H9 (cell line): ENCODE data around the gene ATP2B2. TPM values are rescaled to one million over a fixed set of nuclear protein-coding genes. Genes with fewer than 3 reads are reported as not detected.

Experiments
- DNase-seq: peaks from one replicate; pipeline ENCODE4 v3.0.0-alpha.2; 2017
- H2AFZ ChIP-seq: one replicate; pipeline ENCODE4 v1.6.1; 2013; ENCODE audit warnings: mild to moderate bottlenecking, low read length, control low read depth, moderate library complexity
- H2AK5ac ChIP-seq: 2 replicates; pipeline ENCODE4 v1.6.1; 2013; ENCODE audit warnings: low read length, control low read depth, mixed read lengths; ENCODE audit not compliant: insufficient read length
- H2BK120ac ChIP-seq: one replicate; pipeline ENCODE4 v1.6.1; 2013; ENCODE audit warnings: low read depth, mild to moderate bottlenecking, low read length, control low read depth, inconsistent platforms; ENCODE audit not compliant: poor library complexity, severe bottlenecking
- H2BK12ac ChIP-seq: 2 replicates; pipeline ENCODE4 v1.6.1; 2013; ENCODE audit warnings: low read length, control low read depth, mixed read lengths, low read depth; ENCODE audit not compliant: insufficient read length
- H2BK15ac ChIP-seq: 2 replicates; pipeline ENCODE4 v1.6.1; 2013; ENCODE audit warnings: low read depth, low read length, control low read depth
- H2BK20ac ChIP-seq: one replicate; pipeline ENCODE4 v1.6.1; 2013; ENCODE audit warnings: low read depth, mild to moderate bottlenecking, low read length, control low read depth, inconsistent platforms; ENCODE audit not compliant: poor library complexity, severe bottlenecking
- H2BK5ac ChIP-seq: 2 replicates; pipeline ENCODE4 v1.6.1; 2013; ENCODE audit warnings: low read length, control low read depth, mixed read lengths; ENCODE audit not compliant: insufficient read length
- H3K14ac ChIP-seq: 2 replicates; pipeline ENCODE4 v1.6.1; 2013; ENCODE audit warnings: low read length, control low read depth; ENCODE audit not compliant: insufficient read depth
- H3K18ac ChIP-seq: 2 replicates; pipeline ENCODE4 v1.6.1; 2013; ENCODE audit warnings: low read depth, mild to moderate bottlenecking, mixed read lengths, low read length, control low read depth; ENCODE audit not compliant: insufficient read length
- H3K23ac ChIP-seq: 2 replicates; pipeline ENCODE4 v1.6.1; 2013; ENCODE audit warnings: low read length, control low read depth, mixed read lengths, low read depth; ENCODE audit not compliant: insufficient read length
- H3K23me2 ChIP-seq: 2 replicates; pipeline ENCODE4 v1.6.1; 2013; ENCODE audit warnings: low read depth, mild to moderate bottlenecking, mixed read lengths, low read length, control low read depth; ENCODE audit not compliant: insufficient read length, poor library complexity, severe bottlenecking
- H3K27ac ChIP-seq: 2 replicates; pipeline ENCODE4 v1.5.1; 2013; ENCODE audit warnings: low read length, control low read depth, mixed read lengths, low read depth; ENCODE audit not compliant: insufficient read length
- H3K27me3 ChIP-seq: 2 replicates; pipeline ENCODE4 v1.6.1; 2013; ENCODE audit warnings: low read length, control low read depth, inconsistent platforms; ENCODE audit not compliant: insufficient read depth
- H3K4ac ChIP-seq: 2 replicates; pipeline ENCODE4 v1.6.1; 2013; ENCODE audit warnings: low read depth, mild to moderate bottlenecking, control low read depth, inconsistent platforms, low read length, moderate library complexity
- H3K4me1 ChIP-seq: 2 replicates; pipeline ENCODE4 v1.6.1; 2013; ENCODE audit warnings: low read length, control low read depth, inconsistent platforms; ENCODE audit not compliant: insufficient read depth
- H3K4me2 ChIP-seq: 2 replicates; pipeline ENCODE4 v1.6.1; 2013; ENCODE audit warnings: low read length, control low read depth, mixed read lengths; ENCODE audit not compliant: insufficient read length, insufficient read depth
- H3K56ac ChIP-seq: 2 replicates; pipeline ENCODE4 v1.6.1; 2013; ENCODE audit warnings: low read depth, mild to moderate bottlenecking, mixed read lengths, low read length, control low read depth; ENCODE audit not compliant: insufficient read length
- H3K79me1 ChIP-seq: 2 replicates; pipeline ENCODE4 v1.6.1; 2013; ENCODE audit warnings: low read depth, mild to moderate bottlenecking, moderate library complexity, low read length, control low read depth, inconsistent platforms; ENCODE audit not compliant: insufficient read depth, poor library complexity, severe bottlenecking
- H3K79me2 ChIP-seq: 2 replicates; pipeline ENCODE4 v1.6.1; 2013; ENCODE audit warnings: low read length, control low read depth, inconsistent platforms; ENCODE audit not compliant: insufficient read depth
- H3K9ac ChIP-seq: 2 replicates; pipeline ENCODE4 v1.6.1; 2013; ENCODE audit warnings: low read length, control low read depth, mixed read lengths; ENCODE audit not compliant: insufficient read length; ENCODE audit errors: extremely low read depth
- H3K9me3 ChIP-seq: one replicate; pipeline ENCODE4 v1.6.1; 2013; ENCODE audit warnings: low read depth, low read length, inconsistent platforms; ENCODE audit not compliant: control insufficient read depth
- H3T11ph ChIP-seq: one replicate; pipeline ENCODE4 v1.6.1; 2013; ENCODE audit warnings: mild to moderate bottlenecking, low read length, control low read depth, inconsistent platforms
- H4K20me1 ChIP-seq: one replicate; pipeline ENCODE4 v1.6.1; 2013; ENCODE audit not compliant: control insufficient read depth, insufficient read length, insufficient read depth
- H4K5ac ChIP-seq: 2 replicates; pipeline ENCODE4 v1.6.1; 2013; ENCODE audit warnings: low read depth, mild to moderate bottlenecking, mixed read lengths, low read length, control low read depth; ENCODE audit not compliant: insufficient read length
- H4K8ac ChIP-seq: replicated peaks from 2 replicates; pipeline ENCODE4 v1.6.1; 2013; ENCODE audit warnings: low read length, control low read depth, mixed read lengths, low read depth; ENCODE audit not compliant: insufficient read length
- H4K91ac ChIP-seq: 2 replicates; pipeline ENCODE4 v1.6.1; 2013; ENCODE audit warnings: low read depth, mild to moderate bottlenecking, moderate library complexity, mixed read lengths, low read length, control low read depth; ENCODE audit not compliant: insufficient read length
- H3K27ac Mint-ChIP-seq, 3 experiments: 2 replicates in 2 of 3; 3 replicates in 1 of 3; pipeline ENCODE4 v1.8.0; 2020 to 2021; ENCODE audit warnings: mixed read lengths in 3 of 3, mild to moderate bottlenecking in 1 of 3, moderate library complexity in 1 of 3
- H3K27me3 Mint-ChIP-seq: 2 replicates; pipeline ENCODE4 v1.8.0; 2021; ENCODE audit warnings: low read depth, mild to moderate bottlenecking, moderate library complexity, mixed read lengths
- H3K36me3 Mint-ChIP-seq, 3 experiments: 2 replicates in 2 of 3; 3 replicates in 1 of 3; pipeline ENCODE4 v1.8.0; 2020 to 2021; ENCODE audit warnings: low read depth in 3 of 3, mixed read lengths in 3 of 3; ENCODE audit not compliant: insufficient read depth in 1 of 3
- H3K4me1 Mint-ChIP-seq, 2 experiments: 2 replicates each; pipeline ENCODE4 v1.8.0; 2020; ENCODE audit warnings: mixed read lengths in 2 of 2
- H3K4me3 Mint-ChIP-seq, 2 experiments: 2 replicates in 1 of 2; 3 replicates in 1 of 2; pipeline ENCODE4 v1.8.0; 2020 to 2021; ENCODE audit warnings: mild to moderate bottlenecking in 2 of 2, mixed read lengths in 2 of 2, moderate library complexity in 1 of 2
- H3K9me3 Mint-ChIP-seq, 2 experiments: 2 replicates in 1 of 2; 3 replicates in 1 of 2; pipeline ENCODE4 v1.8.0; 2020; ENCODE audit warnings: mild to moderate bottlenecking in 2 of 2, mixed read lengths in 2 of 2, moderate library complexity in 1 of 2
- CTCF ChIP-seq: fragments of 200-600 bp; sonication (generic); conservative IDR thresholded peaks from 3 replicates; pipeline ENCODE4 v1.8.0; 2021; ENCODE audit warnings: antibody characterized with exemption, mild to moderate bottlenecking
- WGBS: extraction: QIAGEN DNeasy Blood & Tissue Kit; methylation state at CpG from one replicate; pipeline ENCODE4 v1.1.7; 2013; ENCODE audit warnings: missing lambda C conversion rate, low lambda C conversion rate, mixed read lengths; ENCODE audit not compliant: insufficient read length; ENCODE audit errors: extremely low coverage; 5-methylcytosine and 5-hydroxymethylcytosine counted together
- total RNA-seq: library from RNA; stranded (reverse); gene quantifications from 2 replicates; pipeline ENCODE4 v1.2.1, GENCODE V29; 2021

The ATP2B2 gene
- total RNA-seq, 1 experiment from 2014 or later, result 0.33 TPM

- no peak overlapping the region for H3K18ac ChIP-seq
- no peak for TF ChIP-seq CTCF
- H3K14ac ChIP-seq, result no peak overlapping the region
- H3T11ph ChIP-seq, result no peak overlapping the region
- H2AK5ac ChIP-seq, result no peak overlapping the region
- H3K27me3 ChIP-seq, result no peaks in the 10 kb centered on the region
- no peak overlapping the region for H2BK120ac ChIP-seq
- no peak overlapping the region for H2AFZ ChIP-seq
- no peak for DNase-seq
- H3K36me3 Mint-ChIP-seq, result no peaks in the 10 kb centered on the region
- H3K27ac Mint-ChIP-seq, result no peak overlapping the region
- no peak overlapping the region for H2BK15ac ChIP-seq
- H2BK20ac ChIP-seq, result no peak overlapping the region
- peaks cover 4% of the 10 kb centered on the region for H3K27me3 Mint-ChIP-seq
- WGBS, result no CpG with 5 or more reads among the region's 3 CpGs
- no peak overlapping the region for H3K4me3 Mint-ChIP-seq
- H3K9me3 Mint-ChIP-seq, result no peaks in the 10 kb centered on the region
- H4K20me1 ChIP-seq, result no peaks in the 10 kb centered on the region
- no peak overlapping the region for H3K56ac ChIP-seq
- H3K4me2 ChIP-seq, result no peak overlapping the region
- H4K8ac ChIP-seq, result no peak overlapping the region
- H4K91ac ChIP-seq, result no peak overlapping the region
- H3K79me2 ChIP-seq, result no peaks in the 10 kb centered on the region
- no peaks in the 10 kb centered on the region for H3K79me1 ChIP-seq
- no peaks in the 10 kb centered on the region for H3K23me2 ChIP-seq
- H2BK12ac ChIP-seq, result no peak overlapping the region
- H4K5ac ChIP-seq, result no peak overlapping the region
- H3K4me1 Mint-ChIP-seq, result peaks cover 8 to 22% of the 10 kb centered on the region in 2 experiments
- no peak overlapping the region for H3K27ac ChIP-seq
- no peak overlapping the region for H3K23ac ChIP-seq
- no peak overlapping the region for H3K9ac ChIP-seq
- H2BK5ac ChIP-seq, result no peak overlapping the region
- H3K4me1 ChIP-seq, result no peaks in the 10 kb centered on the region; the same call in 1 of the 2 replicates
- H3K9me3 ChIP-seq, result no peaks in the 10 kb centered on the region
- H3K4ac ChIP-seq, result no peak overlapping the region
Measured at GRCh38 chr3:10515396-10515795, 10.0 kb upstream of the ATP2B2 start.
